Right lobe of liver (tissue), 6 donors: Measurements from ENCODE around the gene DGKZ. TPM values are rescaled to one million over a fixed set of nuclear protein-coding genes. Genes with fewer than 3 reads are reported as not detected.

ENCODE experiments used
- ATAC-seq, 4 donors: fragments of 200-7000 bp; cut with Tn5 transposase; one replicate each; pipeline ENCODE4 v1.9.1; 2020; ENCODE audit warnings: mild to moderate bottlenecking in 4 of 4, moderate library complexity in 4 of 4
- DNase-seq, 3 donors: peaks; one replicate each; pipeline ENCODE4 v3.0.0-alpha.2; 2020
- H3K27ac ChIP-seq, 3 donors: fragments of 200-600 bp; one replicate each; pipeline ENCODE4 v1.8.0; 2022
- H3K27me3 ChIP-seq, 2 donors: fragments of 200-600 bp; one replicate each; pipeline ENCODE4 v1.8.0; 2022
- H3K36me3 ChIP-seq, 4 donors: fragments of 200-600 bp; sonication (generic) in 1 of 4; one replicate each; pipeline versions ENCODE4 v1.5.1 to v1.8.0; 2017 to 2022; ENCODE audit warnings: control low read depth in 1 of 4
- H3K4me1 ChIP-seq, 4 donors: fragments of 200-600 bp; sonication (generic) in 1 of 4; one replicate each; pipeline versions ENCODE4 v1.5.1 to v1.8.0; 2017 to 2022; ENCODE audit warnings: control low read depth in 1 of 4
- H3K4me3 ChIP-seq, 3 donors: fragments of 200-600 bp; one replicate each; pipeline ENCODE4 v1.8.0; 2022
- H3K9me3 ChIP-seq, 4 donors: fragments of 200-600 bp; sonication (generic) in 1 of 4; one replicate each; pipeline versions ENCODE4 v1.5.1 to v1.8.0; 2017 to 2022; ENCODE audit warnings: control low read depth in 1 of 4
- CTCF ChIP-seq, 4 donors: fragments of 200-600 bp in 3 of 4; fragments of 450-650 bp in 1 of 4; IDR thresholded peaks; one replicate each; pipeline versions ENCODE4 v1.5.1 to v1.8.0; 2016 to 2022; ENCODE audit warnings: antibody characterized with exemption in 4 of 4, mild to moderate bottlenecking in 2 of 4
- POLR2A ChIP-seq: fragments of 450-650 bp; IDR thresholded peaks from one replicate; pipeline ENCODE4 v1.6.1; 2017; ENCODE audit warnings: antibody characterized with exemption, mild to moderate bottlenecking
- WGBS: methylation state at CpG from one replicate; pipeline ENCODE4 v1.1.6; 2018; ENCODE audit warnings: low coverage, low lambda C conversion rate; ENCODE audit not compliant: insufficient coverage; ENCODE audit errors: missing lambda C conversion rate; 5-methylcytosine and 5-hydroxymethylcytosine counted together
- intact Hi-C, 2 donors: fragments of 100-400 bp; cut with DNase I; formaldehyde crosslinking; loops; one replicate each; pipeline versions ENCODE4 v1.11.2 to v1.14.1; 2022
- total RNA-seq, 6 experiments: library from RNA; depleted of rRNA in 2 of 6; stranded (reverse); fragments of >200 nt in 2 of 6; fragmentation: NEBNext Ultra II Directional in 3 of 6; extraction: Animal tissue kit (Norgen Biotek cat#: 25700) in 3 of 6; gene quantifications; one replicate each; pipeline versions ENCODE4 v1.1.0 to v1.2.4, GENCODE V29; 2016 to 2023
- donor health status: DM: no; HTN: yes; CAD: no.
- donor health status: DM: no; HTN: no; CAD: no.
- donor health status: DM: no; HTN: no; CAD: no.
- donor health status: DM: no; HTN: yes; CAD: no.
- donor health status: DM: no; HTN: yes; CAD: no.

Gene DGKZ
- total RNA-seq, 6 experiments from 2014 or later = 10.7 to 57.9 (median 16.0) TPM

GRCh38 chr11:46418751-46419150, 71.5 kb downstream of the DGKZ start:
- TF ChIP-seq CTCF (IDR thresholded peaks at IDR 0.05) (no peak), POLR2A (no peak)
- intact Hi-C loops = no loop called here
- Histone ChIP-seq H3K4me3 (no peak overlapping the region), H3K27ac (no peak overlapping the region), H3K36me3 (peaks cover 0 to 29% (median 8%) of the 10 kb centered on the region in 4 donors), H3K9me3 (no peaks in the 10 kb centered on the region), H3K27me3 (no peaks in the 10 kb centered on the region), H3K4me1 (no peaks in the 10 kb centered on the region)
- WGBS = 93% methylated on average over 5 of the region's 5 CpGs
- no peak for ATAC-seq
- DNase-seq = no peak

GRCh38 chr11:46420513-46420912, 73.2 kb downstream of the DGKZ start:
- no peak for TF ChIP-seq CTCF (IDR thresholded peaks at IDR 0.05)
- TF ChIP-seq POLR2A = no peak
- Histone ChIP-seq H3K27ac (no peak overlapping the region), H3K27me3 (no peaks in the 10 kb centered on the region), H3K36me3 (peaks cover 0 to 21% (median 5%) of the 10 kb centered on the region in 4 donors), H3K9me3 (no peaks in the 10 kb centered on the region), H3K4me3 (no peak overlapping the region), H3K4me1 (no peaks in the 10 kb centered on the region)
- intact Hi-C loops = no loop called here
- ATAC-seq (no peak), DNase-seq (no peak)
- WGBS = 86% methylated on average over 1 of the region's 1 CpG

- TF ChIP-seq POLR2A (no peak), CTCF (IDR thresholded peaks at IDR 0.05) (no peak)
- Histone ChIP-seq H3K27me3 (no peaks in the 10 kb centered on the region), H3K36me3 (peaks cover 0 to 14% (median 2%) of the 10 kb centered on the region in 4 donors), H3K4me3 (no peak overlapping the region), H3K4me1 (no peaks in the 10 kb centered on the region), H3K27ac (no peak overlapping the region), H3K9me3 (no peaks in the 10 kb centered on the region)
- DNase-seq (no peak), ATAC-seq (no peak)
- 78% methylated on average over 8 of the region's 8 CpGs for WGBS
- intact Hi-C loops = no loop called here
Observed at GRCh38 chr11:46421257-46421880, 74.1 kb downstream of the DGKZ start.

- TF ChIP-seq CTCF (IDR thresholded peaks at IDR 0.05) = no peak
- TF ChIP-seq POLR2A = no peak
- no peaks in the 10 kb centered on the region for H3K27me3 ChIP-seq
- H3K4me3 ChIP-seq = no peak overlapping the region
- no peaks in the 10 kb centered on the region for H3K9me3 ChIP-seq
- ATAC-seq (no peak), DNase-seq (no peak)
- intact Hi-C loops = no loop called here
- no peak overlapping the region for H3K27ac ChIP-seq
- WGBS = 92% methylated on average over 7 of the region's 7 CpGs
- H3K36me3 ChIP-seq = peaks cover 0 to 3% (median 1%) of the 10 kb centered on the region in 4 donors
- no peaks in the 10 kb centered on the region for H3K4me1 ChIP-seq
Observed at GRCh38 chr11:46422588-46422987, 75.3 kb downstream of the DGKZ start.
